ENCODE results near the gene FBXW8. TPM values are rescaled to one million over a fixed set of nuclear protein-coding genes. Genes with fewer than 3 reads are reported as not detected.

FBXW8 gene
- total RNA-seq, 4 donors from 2014 or later = 9.1 to 19.0 (median 13.5) TPM

GRCh38 chr12:117024961-117025480 is 114.3 kb downstream of the FBXW8 start:
- H3K9me3 ChIP-seq = no peaks in the 10 kb centered on the region
- peaks cover 56% of the 10 kb centered on the region for H3K36me3 ChIP-seq
- no peak overlapping the region for H3K4me3 ChIP-seq
- DNase-seq (ENCODE audit: low spot score in 2 of 2) = no peak
- WGBS = 96% methylated on average over 4 of the region's 10 CpGs
- no peak for TF ChIP-seq EP300 (IDR thresholded peaks at IDR 0.05)
- TF ChIP-seq CTCF (IDR thresholded peaks at IDR 0.05) = no peak
- TF ChIP-seq POLR2A (IDR thresholded peaks at IDR 0.05) = no peak
- no peak for TF ChIP-seq POLR2AphosphoS5 (IDR thresholded peaks at IDR 0.05)
- H3K27me3 ChIP-seq = no peaks in the 10 kb centered on the region
- no peak overlapping the region for H3K27ac ChIP-seq
- H3K4me1 ChIP-seq = peaks cover 5% of the 10 kb centered on the region

GRCh38 chr12:117025481-117026151 is 114.9 kb downstream of the FBXW8 start:
- TF ChIP-seq POLR2A (IDR thresholded peaks at IDR 0.05) (no peak), CTCF (IDR thresholded peaks at IDR 0.05) (peak; percentile 69 to 80)
- 46% methylated on average over 14 of the region's 14 CpGs for WGBS
- no peak for DNase-seq (ENCODE audit: low spot score in 2 of 2)
- no peaks in the 10 kb centered on the region for H3K9me3 ChIP-seq
- peaks cover 62% of the 10 kb centered on the region for H3K36me3 ChIP-seq
- H3K4me3 ChIP-seq = no peak overlapping the region
- H3K27me3 ChIP-seq = no peaks in the 10 kb centered on the region
- peaks cover 5% of the 10 kb centered on the region for H3K4me1 ChIP-seq
- no peak overlapping the region for H3K27ac ChIP-seq

- H3K27ac ChIP-seq = no peak overlapping the region
- H3K9me3 ChIP-seq = no peaks in the 10 kb centered on the region
- no peak for DNase-seq (ENCODE audit: low spot score in 2 of 2)
- H3K4me1 ChIP-seq = peaks cover 5% of the 10 kb centered on the region
- TF ChIP-seq POLR2AphosphoS5 (IDR thresholded peaks at IDR 0.05) (no peak), CTCF (IDR thresholded peaks at IDR 0.05) (no peak), EP300 (IDR thresholded peaks at IDR 0.05) (no peak), POLR2A (IDR thresholded peaks at IDR 0.05) (no peak)
- no peak overlapping the region for H3K4me3 ChIP-seq
- 89% methylated on average over 4 of the region's 4 CpGs for WGBS
- peaks cover 63% of the 10 kb centered on the region for H3K36me3 ChIP-seq
- no peaks in the 10 kb centered on the region for H3K27me3 ChIP-seq
Observed at GRCh38 chr12:117026343-117026742, 115.6 kb downstream of the FBXW8 start.

GRCh38 chr12:117026921-117027250 is 116.1 kb downstream of the FBXW8 start:
- Histone ChIP-seq H3K27me3 (no peaks in the 10 kb centered on the region), H3K4me3 (no peak overlapping the region), H3K36me3 (peaks cover 63% of the 10 kb centered on the region), H3K9me3 (no peaks in the 10 kb centered on the region), H3K4me1 (peaks cover 5% of the 10 kb centered on the region), H3K27ac (no peak overlapping the region)
- TF ChIP-seq CTCF (IDR thresholded peaks at IDR 0.05) (no peak), POLR2A (IDR thresholded peaks at IDR 0.05) (no peak), POLR2AphosphoS5 (IDR thresholded peaks at IDR 0.05) (no peak), EP300 (IDR thresholded peaks at IDR 0.05) (no peak)
- 95% methylated on average over 2 of the region's 8 CpGs for WGBS
- DNase-seq (ENCODE audit: low spot score in 2 of 2) = no peak

GRCh38 chr12:117027251-117028086 is 116.7 kb downstream of the FBXW8 start:
- Histone ChIP-seq H3K27ac (no peak overlapping the region), H3K9me3 (no peaks in the 10 kb centered on the region), H3K4me1 (peaks cover 5% of the 10 kb centered on the region), H3K27me3 (no peaks in the 10 kb centered on the region), H3K36me3 (peaks cover 63% of the 10 kb centered on the region), H3K4me3 (no peak overlapping the region)
- TF ChIP-seq CTCF (IDR thresholded peaks at IDR 0.05) (no peak), EP300 (IDR thresholded peaks at IDR 0.05) (no peak), POLR2AphosphoS5 (IDR thresholded peaks at IDR 0.05) (no peak), POLR2A (IDR thresholded peaks at IDR 0.05) (no peak)
- 94% methylated on average over 36 of the region's 38 CpGs for whole genome bisulfite sequencing
- DNase-seq (ENCODE audit: low spot score in 2 of 2) = no peak
